IPS-20b (cell line): ENCODE measurements around the gene AQP9.
"Not testable (repeated sequence)": the region's sequence is repeated elsewhere in the genome, so short reads cannot be mapped to it uniquely, and the experiment has no call there.

Source experiments
- H3K27ac ChIP-seq: one replicate; pipeline ENCODE4 v1.5.1; 2013; ENCODE audit warnings: low read length
- H3K27me3 ChIP-seq: 2 replicates; pipeline ENCODE4 v1.6.1; 2013; ENCODE audit warnings: mild to moderate bottlenecking, low read length, inconsistent platforms; ENCODE audit not compliant: insufficient read depth
- H3K36me3 ChIP-seq: 2 replicates; pipeline ENCODE4 v1.6.1; 2013; ENCODE audit warnings: low read depth, mild to moderate bottlenecking, inconsistent platforms, low read length, moderate library complexity; ENCODE audit not compliant: insufficient read depth
- H3K4me1 ChIP-seq: 2 replicates; pipeline ENCODE4 v1.6.1; 2013; ENCODE audit warnings: mild to moderate bottlenecking, control low read depth, inconsistent platforms, low read length, moderate library complexity; ENCODE audit not compliant: insufficient read depth
- H3K4me3 ChIP-seq: 2 replicates; pipeline ENCODE4 v1.5.1; 2013; ENCODE audit warnings: mild to moderate bottlenecking, low read length, inconsistent platforms
- H3K9ac ChIP-seq: 2 replicates; pipeline ENCODE4 v1.6.1; 2013; ENCODE audit warnings: low read depth, mild to moderate bottlenecking, inconsistent platforms, low read length, moderate library complexity
- H3K9me3 ChIP-seq: 2 replicates; pipeline ENCODE4 v1.6.1; 2013; ENCODE audit warnings: mild to moderate bottlenecking, low read depth, low read length, inconsistent platforms; ENCODE audit not compliant: insufficient read depth

Gene AQP9

DNA sequence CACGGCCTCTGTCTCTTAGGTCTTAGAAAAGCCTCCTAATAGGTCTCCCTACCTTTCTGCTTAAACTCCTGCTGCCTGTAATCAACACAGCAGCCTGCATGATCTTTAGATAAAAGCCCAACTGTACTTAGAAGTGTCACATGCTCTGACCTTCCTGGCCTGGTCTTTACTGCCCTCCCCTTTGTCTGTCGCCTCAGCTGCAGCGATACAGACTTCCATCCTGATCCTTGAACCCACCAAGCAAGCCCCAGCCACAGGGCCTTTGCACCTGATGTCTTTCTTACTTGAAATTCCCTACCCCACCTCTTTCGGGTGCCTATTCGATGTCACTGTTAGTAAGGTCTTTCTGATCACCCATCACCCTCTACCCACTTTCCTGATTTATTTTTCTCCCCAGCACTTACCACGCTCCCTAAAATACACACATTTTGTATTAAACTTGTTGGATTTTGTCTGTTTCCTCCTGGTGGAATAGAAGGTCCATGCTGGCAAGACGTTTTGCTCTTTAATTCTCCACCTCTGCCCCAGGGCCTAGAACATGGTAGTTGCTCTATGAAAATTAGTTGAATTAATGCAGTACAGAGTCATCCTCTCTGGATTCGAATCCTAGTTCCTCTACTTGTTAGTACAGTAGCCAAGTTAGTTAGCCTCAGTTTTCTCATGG is 51.1 kb downstream of the AQP9 start:
- Histone ChIP-seq H3K9me3 (no peaks in the 10 kb centered on the region), H3K9ac (no peak overlapping the region), H3K27me3 (no peaks in the 10 kb centered on the region), H3K36me3 (no peaks in the 10 kb centered on the region), H3K27ac (no peak overlapping the region), H3K4me3 (no peak overlapping the region), H3K4me1 (no peaks in the 10 kb centered on the region; the same call in 1 of the 2 replicates)

DNA sequence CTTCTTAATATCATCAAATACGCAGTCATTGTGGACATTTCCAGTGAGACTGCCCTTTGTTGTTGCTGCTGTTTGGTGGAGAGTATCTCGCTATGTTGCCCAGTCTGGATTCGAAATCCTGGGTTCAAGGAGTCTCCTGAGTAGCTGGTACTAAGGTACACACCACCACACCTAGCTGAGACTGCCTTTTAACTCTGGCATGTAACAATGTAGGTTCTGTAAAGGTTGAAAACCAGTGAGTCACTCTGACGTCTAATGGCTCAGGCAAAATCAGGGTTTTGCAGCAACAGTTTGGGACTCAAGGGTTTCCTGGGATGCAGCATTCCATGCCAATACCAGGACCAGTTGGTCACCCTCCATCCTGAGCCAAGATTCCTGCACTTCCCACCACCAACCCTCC is 52.2 kb downstream of the AQP9 start:
- Histone ChIP-seq H3K4me1 (no peaks in the 10 kb centered on the region; the same call in 1 of the 2 replicates), H3K4me3 (no peak overlapping the region), H3K27ac (no peak overlapping the region), H3K9ac (no peak overlapping the region), H3K36me3 (no peaks in the 10 kb centered on the region), H3K9me3 (no peaks in the 10 kb centered on the region), H3K27me3 (no peaks in the 10 kb centered on the region)

DNA sequence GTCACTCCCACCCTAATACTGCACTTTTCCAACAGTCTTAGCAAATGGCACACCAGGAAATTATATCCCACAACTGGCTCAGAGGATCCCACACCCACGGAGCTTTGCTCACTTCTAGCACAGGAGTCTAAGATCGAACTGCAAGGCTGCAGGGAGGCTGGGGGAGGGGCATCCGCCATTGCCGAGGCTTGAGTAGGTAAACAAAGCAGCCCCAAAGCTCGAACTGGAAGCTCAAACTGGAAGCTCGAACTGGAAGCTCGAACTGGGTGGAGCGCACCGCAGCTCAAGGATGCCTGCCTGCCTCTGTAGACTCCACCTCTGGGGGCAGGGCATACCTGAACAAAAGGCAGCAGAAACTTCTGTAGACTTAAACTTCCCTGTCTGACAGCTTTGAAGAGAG is 55.5 kb downstream of the AQP9 start:
- H3K27ac ChIP-seq, H3K27me3 ChIP-seq, H3K4me1 ChIP-seq, H3K9me3 ChIP-seq, H3K9ac ChIP-seq, H3K36me3 ChIP-seq, H3K4me3 ChIP-seq: not testable (repeated sequence)

DNA sequence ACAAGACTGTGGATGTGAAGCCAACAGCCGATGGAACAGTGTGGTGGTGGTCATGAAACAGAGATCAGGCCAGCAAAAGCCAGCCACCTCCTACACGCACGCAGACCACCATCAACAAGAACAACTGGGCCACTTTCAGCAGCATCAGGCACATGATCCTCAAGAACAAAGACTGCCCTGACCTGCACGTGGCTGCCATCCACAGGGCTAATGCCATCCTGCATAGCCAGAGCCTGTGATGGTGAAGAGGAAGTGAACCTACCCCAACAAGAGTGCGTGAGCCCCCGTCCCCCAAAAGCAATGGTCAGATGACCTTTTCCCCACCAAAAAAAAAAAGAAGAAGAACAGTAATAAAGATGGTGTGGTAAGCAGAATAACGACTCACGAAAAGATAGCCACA is 62.6 kb downstream of the AQP9 start:
- Histone ChIP-seq H3K27me3 (no peaks in the 10 kb centered on the region), H3K4me1 (no peaks in the 10 kb centered on the region), H3K9me3 (no peaks in the 10 kb centered on the region), H3K9ac (no peak overlapping the region), H3K4me3 (no peak overlapping the region), H3K27ac (no peak overlapping the region), H3K36me3 (no peaks in the 10 kb centered on the region)

DNA sequence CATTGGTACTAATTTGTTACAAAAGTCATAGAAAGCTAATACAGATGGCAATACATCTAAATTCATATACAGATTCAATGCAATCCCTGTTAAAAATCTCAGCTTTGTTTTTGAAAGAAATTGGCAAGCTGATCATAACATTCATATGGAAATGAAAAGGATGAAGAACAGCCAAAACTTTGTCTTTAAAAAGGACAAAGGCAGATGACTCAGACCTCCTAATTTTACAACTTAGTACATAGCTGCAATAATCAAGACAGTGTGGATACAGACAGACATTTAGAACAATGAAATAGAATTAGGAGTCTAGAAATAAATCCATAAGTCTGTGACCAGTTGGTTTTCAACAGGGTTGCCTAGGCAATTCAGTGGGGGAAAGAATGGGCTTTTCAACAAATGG is 63.3 kb downstream of the AQP9 start:
- Histone ChIP-seq H3K36me3 (no peaks in the 10 kb centered on the region), H3K4me1 (no peaks in the 10 kb centered on the region), H3K27ac (no peak overlapping the region), H3K9me3 (no peaks in the 10 kb centered on the region), H3K27me3 (no peaks in the 10 kb centered on the region), H3K9ac (no peak overlapping the region), H3K4me3 (no peak overlapping the region)

DNA sequence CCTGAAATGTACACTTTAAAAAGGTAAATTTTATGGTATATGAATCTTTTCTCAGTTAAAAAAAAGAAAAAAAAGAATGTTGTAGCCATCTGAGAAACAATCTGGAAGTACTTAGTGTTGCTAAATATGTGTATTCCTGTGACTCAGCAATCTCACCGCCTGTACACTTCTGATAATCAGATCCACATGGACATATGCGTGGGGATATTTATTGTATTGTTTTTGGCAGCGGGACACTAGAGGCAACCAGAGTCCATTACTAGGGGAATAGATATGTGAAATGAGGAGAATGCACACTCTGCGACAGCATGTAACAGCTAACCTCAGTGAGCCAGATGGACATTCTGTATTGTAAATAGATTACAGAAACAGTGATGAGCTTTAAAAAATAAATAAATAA is 65.4 kb downstream of the AQP9 start:
- no peak overlapping the region for H3K27ac ChIP-seq
- no peaks in the 10 kb centered on the region for H3K9me3 ChIP-seq
- H3K4me3 ChIP-seq: no peak overlapping the region
- H3K27me3 ChIP-seq: no peaks in the 10 kb centered on the region
- no peaks in the 10 kb centered on the region for H3K36me3 ChIP-seq
- no peaks in the 10 kb centered on the region for H3K4me1 ChIP-seq
- no peak overlapping the region for H3K9ac ChIP-seq

DNA sequence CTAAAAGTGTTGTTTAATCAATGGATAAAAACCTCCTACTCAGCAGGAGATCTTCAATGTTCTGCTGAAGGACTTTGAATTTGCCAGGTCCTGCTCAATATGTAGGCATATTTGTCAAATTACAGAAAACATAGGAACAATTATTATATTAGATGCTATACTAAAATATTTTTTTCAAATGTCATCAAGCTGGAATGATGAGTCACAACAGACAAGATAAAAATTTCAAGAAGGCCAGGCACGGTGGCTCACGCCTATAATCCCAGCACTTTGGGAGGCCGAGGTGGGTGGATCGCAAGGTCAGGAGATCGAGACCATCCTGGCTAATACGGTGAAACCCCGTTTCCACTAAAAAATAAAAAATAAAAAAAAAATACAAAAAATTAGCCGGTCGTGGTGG is 68.0 kb downstream of the AQP9 start:
- H3K4me1 ChIP-seq: no peaks in the 10 kb centered on the region

DNA sequence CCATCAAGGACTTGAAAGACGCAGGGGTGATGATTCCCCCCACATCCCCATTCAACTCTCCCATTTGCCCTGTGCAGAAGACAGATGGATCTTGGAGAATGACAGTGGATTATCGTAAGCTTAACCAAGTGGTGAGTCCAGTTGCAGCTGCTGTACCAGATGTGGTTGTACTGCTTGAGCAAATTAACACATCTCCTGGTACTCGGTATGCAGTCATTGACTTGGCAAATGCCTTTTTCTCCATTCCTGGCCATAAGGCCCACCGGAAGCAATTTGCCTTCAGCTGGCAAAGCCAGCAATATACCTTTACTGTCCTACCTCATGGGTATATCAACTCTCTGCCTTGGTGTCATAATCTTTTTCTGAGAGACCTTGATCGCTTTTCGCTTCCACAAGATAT is 70.0 kb downstream of the AQP9 start:
- H3K4me3 ChIP-seq, H3K27ac ChIP-seq, H3K9ac ChIP-seq, H3K9me3 ChIP-seq, H3K4me1 ChIP-seq, H3K36me3 ChIP-seq, H3K27me3 ChIP-seq: not testable (repeated sequence)

More for the DNA sequence above, 68.0 kb downstream of the AQP9 start:
- H3K36me3 ChIP-seq: no peaks in the 10 kb centered on the region
- no peak overlapping the region for H3K4me3 ChIP-seq
- H3K27me3 ChIP-seq: no peaks in the 10 kb centered on the region
- H3K9me3 ChIP-seq: no peaks in the 10 kb centered on the region
- H3K27ac ChIP-seq: no peak overlapping the region
- H3K9ac ChIP-seq: no peak overlapping the region

DNA sequence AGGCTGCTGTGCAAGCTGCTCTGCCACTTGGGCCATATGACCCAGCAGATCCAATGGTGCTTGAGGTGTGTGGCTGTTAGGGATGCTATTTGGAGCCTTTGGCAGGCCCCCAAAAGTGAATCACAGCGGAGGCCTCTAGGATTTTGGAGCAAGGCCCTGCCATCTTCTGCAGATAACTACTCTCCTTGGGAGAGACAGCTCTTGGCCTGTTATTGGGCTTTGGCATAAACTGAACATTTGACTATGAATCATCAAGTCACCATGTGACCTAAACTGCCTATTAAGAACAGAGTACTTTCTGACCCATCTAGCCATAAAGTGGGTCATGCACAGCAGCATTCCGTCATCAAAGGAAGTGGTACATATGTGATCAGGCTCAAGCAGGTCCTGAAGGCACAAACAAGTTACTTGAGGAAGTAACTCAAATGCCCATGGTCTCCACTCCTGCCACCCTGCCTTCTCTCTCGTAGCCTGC is 70.9 kb downstream of the AQP9 start:
- not testable (repeated sequence) for H3K9me3 ChIP-seq, H3K9ac ChIP-seq, H3K27me3 ChIP-seq, H3K4me3 ChIP-seq, H3K36me3 ChIP-seq, H3K27ac ChIP-seq, H3K4me1 ChIP-seq

DNA sequence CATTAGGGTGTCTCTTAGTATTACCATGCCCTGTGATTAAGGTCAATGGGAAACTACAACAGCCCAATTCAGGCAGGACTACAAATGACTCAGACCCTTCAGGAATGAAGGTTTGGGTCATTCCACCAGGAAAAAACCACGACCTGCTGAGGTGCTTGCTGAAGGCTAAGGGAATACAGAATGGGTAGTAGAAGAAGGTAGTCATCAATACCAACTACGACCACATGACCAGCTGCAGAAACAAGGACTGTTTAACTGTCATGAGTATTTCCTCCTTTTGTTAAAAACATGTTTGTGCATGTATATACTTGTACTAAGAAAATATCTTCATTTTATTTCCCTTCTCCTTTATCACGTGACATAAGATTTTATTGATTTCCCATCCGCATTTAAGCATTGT is 71.8 kb downstream of the AQP9 start:
- H3K4me1 ChIP-seq, H3K9ac ChIP-seq, H3K4me3 ChIP-seq, H3K27ac ChIP-seq, H3K36me3 ChIP-seq, H3K27me3 ChIP-seq, H3K9me3 ChIP-seq: not testable (repeated sequence)

DNA sequence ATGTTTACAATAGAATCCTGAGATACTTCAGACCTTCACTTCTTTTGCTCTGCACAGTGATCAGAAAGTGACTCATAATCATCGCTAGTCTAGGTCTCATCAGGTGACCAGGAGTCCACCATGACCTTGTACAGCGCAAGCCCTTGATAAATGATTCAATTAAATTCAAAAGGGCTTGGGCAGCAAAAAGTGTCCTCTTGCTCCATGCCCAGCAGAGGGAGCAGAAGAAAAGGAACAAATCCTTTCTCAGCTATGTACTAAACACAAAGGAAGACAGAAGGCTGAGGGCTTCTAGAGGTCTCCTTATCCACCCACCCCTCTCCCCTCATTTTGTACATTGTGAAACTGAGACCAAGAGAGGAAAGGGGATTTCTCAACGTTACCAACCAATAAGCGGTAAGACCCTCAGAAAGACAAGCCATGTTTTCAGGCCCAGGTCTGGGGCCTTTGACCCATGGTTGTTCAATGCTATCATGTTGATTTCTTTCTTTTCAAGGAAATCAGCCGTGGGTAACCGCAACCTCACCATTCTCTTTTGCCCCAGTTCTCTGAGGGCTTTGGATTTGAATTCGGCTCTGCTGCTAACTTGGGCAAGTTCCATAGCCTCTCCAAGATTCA is 74.8 kb downstream of the AQP9 start:
- H3K9me3 ChIP-seq: no peaks in the 10 kb centered on the region
- no peaks in the 10 kb centered on the region for H3K4me1 ChIP-seq
- no peaks in the 10 kb centered on the region for H3K27me3 ChIP-seq
- H3K4me3 ChIP-seq: no peak overlapping the region
- no peaks in the 10 kb centered on the region for H3K36me3 ChIP-seq
- H3K9ac ChIP-seq: no peak overlapping the region
- no peak overlapping the region for H3K27ac ChIP-seq

DNA sequence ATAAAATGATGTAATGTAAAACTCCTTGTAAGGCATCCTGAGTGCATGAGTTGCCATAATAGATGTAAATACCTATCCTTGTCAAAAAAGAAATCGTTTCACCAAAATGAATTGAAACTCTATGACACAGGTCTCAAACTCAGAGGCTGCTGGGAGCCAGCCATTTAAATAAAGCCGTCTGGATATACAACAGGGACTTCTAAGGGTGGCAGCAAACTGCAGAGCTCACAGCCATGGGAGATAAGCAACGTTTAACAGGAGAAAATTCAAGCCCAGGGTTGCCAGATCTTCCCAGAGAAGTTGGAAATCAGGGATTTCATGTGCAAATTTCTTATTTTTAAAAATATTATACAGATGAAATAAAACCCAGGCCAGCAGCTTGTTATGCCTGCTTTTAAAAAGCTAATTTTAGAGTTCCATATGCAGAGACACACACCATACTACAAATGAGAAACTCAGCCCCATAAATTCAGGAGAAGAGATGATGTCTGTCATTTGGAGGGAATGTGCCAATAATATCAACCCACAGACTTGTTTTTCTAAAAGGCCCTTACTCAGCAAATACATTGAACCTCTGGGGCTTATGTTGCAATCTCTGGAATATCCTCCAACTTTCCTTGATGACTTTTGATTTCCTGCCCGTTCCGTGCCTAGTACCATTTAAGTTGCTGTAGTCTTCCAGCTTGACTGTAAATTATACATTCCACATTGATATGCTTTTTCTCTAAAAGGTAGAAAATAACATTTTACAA is 75.6 kb downstream of the AQP9 start:
- Histone ChIP-seq H3K27me3 (no peaks in the 10 kb centered on the region), H3K4me1 (no peaks in the 10 kb centered on the region), H3K9ac (no peak overlapping the region), H3K27ac (no peak overlapping the region), H3K4me3 (no peak overlapping the region), H3K36me3 (no peaks in the 10 kb centered on the region), H3K9me3 (no peaks in the 10 kb centered on the region)
